HPDE6-E6E7 (cell line): ENCODE results near the gene FGF13.

Experiments used
- DNase-seq: peaks from one replicate; pipeline ENCODE4 v3.0.0; 2011; ENCODE audit warnings: missing footprints; ENCODE audit errors: extremely low spot score

FGF13 gene

DNA sequence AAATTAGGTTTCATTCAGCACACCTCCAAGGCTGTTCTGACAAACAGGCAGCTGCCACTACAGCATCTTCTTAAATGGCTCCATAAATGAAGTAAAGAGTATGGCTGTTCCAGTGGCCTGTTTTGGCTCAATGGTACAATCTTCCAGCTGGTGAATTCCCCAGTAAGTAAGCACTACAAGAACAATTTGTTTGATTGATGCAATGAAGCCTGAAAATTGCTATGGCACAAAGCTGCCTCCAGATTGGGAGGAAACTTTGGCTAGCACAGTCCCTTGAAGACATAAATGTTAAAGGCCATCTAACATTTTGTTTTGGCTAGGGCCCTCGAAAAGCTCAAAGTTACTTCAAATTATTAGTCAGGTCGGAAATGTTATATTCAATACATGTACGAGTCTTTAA is 47.5 kb downstream of the FGF13 start:
- no peak for DNase-seq

DNA sequence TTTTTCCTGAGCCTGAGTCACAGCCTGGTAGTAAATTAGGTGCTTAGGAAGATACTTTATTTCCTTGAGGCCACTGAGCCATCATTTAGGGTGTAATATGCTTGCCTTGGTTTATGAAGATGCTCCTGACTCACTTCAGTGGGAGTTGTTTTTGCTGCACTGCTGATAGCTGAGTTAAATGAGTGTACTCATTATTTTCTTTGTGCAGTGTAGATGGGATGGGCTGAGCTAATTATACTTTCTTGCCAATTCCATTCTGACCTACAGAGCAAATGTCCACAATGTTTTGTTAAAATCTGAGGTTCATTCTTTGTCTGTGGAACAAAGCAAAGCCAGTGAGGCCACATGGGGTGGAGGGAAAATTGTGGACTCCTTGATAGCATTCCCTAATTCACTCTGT is 60.0 kb downstream of the FGF13 start:
- DNase-seq = no peak

DNA sequence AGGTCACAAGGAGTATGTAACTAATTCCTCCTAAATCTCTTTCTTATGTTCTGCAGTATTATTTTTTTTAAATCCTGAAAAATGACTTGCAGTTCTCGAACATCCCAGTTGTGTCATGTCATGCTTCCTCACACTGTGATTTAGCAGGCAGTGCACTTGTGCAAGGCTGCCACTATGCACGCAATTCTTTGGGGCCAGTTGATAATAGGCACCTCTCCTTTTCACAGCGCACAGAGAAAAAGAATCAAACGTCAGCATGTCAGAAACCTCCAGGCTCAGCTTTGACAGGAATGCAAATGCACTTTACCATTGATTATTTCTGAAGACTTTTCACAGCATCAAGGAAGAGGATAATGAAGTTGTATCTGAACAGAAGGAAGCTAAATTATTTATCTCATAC is 62.9 kb downstream of the FGF13 start:
- no peak for DNase-seq

DNA sequence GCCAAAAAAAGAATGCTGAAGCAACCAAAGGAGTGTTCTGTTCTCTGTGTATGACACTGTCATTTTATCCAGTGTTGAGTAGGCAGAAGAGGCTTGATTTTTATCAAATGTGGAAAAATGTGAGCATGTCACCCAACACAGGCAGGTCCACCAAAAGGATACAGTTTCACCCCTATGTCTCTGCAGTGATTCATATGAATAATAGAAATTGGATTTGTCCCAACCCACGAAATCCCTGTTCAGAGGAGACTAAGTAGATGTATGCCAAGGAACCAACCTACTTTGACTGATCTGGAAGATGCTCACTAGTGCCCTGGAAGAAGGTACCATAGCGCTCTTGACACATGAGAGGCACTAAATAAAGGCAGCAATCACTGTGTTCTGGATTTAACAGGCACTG is 72.5 kb downstream of the FGF13 start:
- no peak for DNase-seq
